Endothelial cell of umbilical vein (primary cell): Measurements from ENCODE around the gene STOML1.

Source experiments
- CTCF ChIP-seq, 2 donors: IDR thresholded peaks; 1 replicate in 1 of 2; 2 replicates in 1 of 2; pipeline ENCODE4 v1.5.1; 2011; ENCODE audit warnings: low read length in 2 of 2, mild to moderate bottlenecking in 2 of 2, moderate library complexity in 2 of 2, control low read depth in 1 of 2, inconsistent platforms in 1 of 2, low read depth in 1 of 2; ENCODE audit not compliant: insufficient read depth in 1 of 2; ENCODE audit errors: extremely low read depth in 1 of 2
- EZH2 ChIP-seq: IDR thresholded peaks from 2 replicates; pipeline ENCODE4 v1.6.1; 2012; ENCODE audit warnings: borderline replicate concordance, low read depth, mild to moderate bottlenecking, moderate library complexity, low read length, inconsistent platforms; ENCODE audit not compliant: severe bottlenecking
- FOS ChIP-seq: IDR thresholded peaks from 2 replicates; pipeline ENCODE4 v1.6.1; 2011; ENCODE audit warnings: mild to moderate bottlenecking, low read length, moderate library complexity, borderline replicate concordance; ENCODE audit not compliant: insufficient read depth
- JUN ChIP-seq: IDR thresholded peaks from 2 replicates; pipeline ENCODE4 v1.6.1; 2011; ENCODE audit warnings: borderline replicate concordance, low read depth; ENCODE audit not compliant: insufficient read length, insufficient read depth
- MAX ChIP-seq: IDR thresholded peaks from 2 replicates; pipeline ENCODE4 v1.6.1; 2011; ENCODE audit not compliant: insufficient read depth, insufficient read length
- MYC ChIP-seq: IDR thresholded peaks from one replicate; pipeline ENCODE4 v1.6.1; 2011; ENCODE audit warnings: mild to moderate bottlenecking, low read depth, low read length
- POLR2A ChIP-seq: IDR thresholded peaks from 2 replicates; pipeline ENCODE4 v1.6.1; 2012; ENCODE audit warnings: low read depth, mild to moderate bottlenecking, control low read depth, low read length
- POLR2AphosphoS5 ChIP-seq: IDR thresholded peaks from 2 replicates; pipeline ENCODE4 v1.6.1; 2012; ENCODE audit warnings: low read depth, mild to moderate bottlenecking, control low read depth, low read length, moderate library complexity; ENCODE audit not compliant: insufficient read depth

- TF ChIP-seq MAX (no peak), CTCF (IDR thresholded peaks at IDR 0.05; ENCODE audit: extremely low read depth in 1 of 2, insufficient read depth in 1 of 2, low read depth in 1 of 2, low read length in 2 of 2) (no peak), POLR2A (no peak), EZH2 (no peak), FOS (no peak), POLR2AphosphoS5 (no peak), JUN (no peak), MYC (no peak)
Observed at GRCh38 chr15:73946795-73947370, 45.2 kb downstream of the STOML1 start.
